Kidney glomerular epithelial cell (primary cell): ENCODE data around the gene FUT7.
"Not testable (repeated sequence)": the region's sequence is repeated elsewhere in the genome, so short reads cannot be mapped to it uniquely, and the experiment has no call there.

Experiments
- DNase-seq: peaks from one replicate; lab custom pipeline; 2025; lab: John Stamatoyannopoulos, UW

The FUT7 gene

GRCh38 chr9:137066096-137066861 is 34.4 kb upstream of the FUT7 start:
- no peak for DNase-seq

GRCh38 chr9:137065336-137065967 is 33.6 kb upstream of the FUT7 start:
- DNase-seq: no peak

- no peak for DNase-seq
Observed at GRCh38 chr9:137064880-137065164, 32.9 kb upstream of the FUT7 start.

- DNase-seq: peak; percentile 40
Observed at GRCh38 chr9:137064027-137064879, 32.4 kb upstream of the FUT7 start.

GRCh38 chr9:137063311-137064026 is 31.6 kb upstream of the FUT7 start:
- DNase-seq: no peak

GRCh38 chr9:137062798-137063197 is 30.9 kb upstream of the FUT7 start:
- DNase-seq: not testable (repeated sequence)

- DNase-seq: no peak
Observed at GRCh38 chr9:137062384-137062783, 30.5 kb upstream of the FUT7 start.

GRCh38 chr9:137058521-137059234 is 26.8 kb upstream of the FUT7 start:
- DNase-seq: no peak

GRCh38 chr9:137057545-137057944 is 25.7 kb upstream of the FUT7 start:
- DNase-seq: no peak

- no peak for DNase-seq
Observed at GRCh38 chr9:137056739-137057415, 25.0 kb upstream of the FUT7 start.

- no peak for DNase-seq
Observed at GRCh38 chr9:137055385-137056364, 23.8 kb upstream of the FUT7 start.

- no peak for DNase-seq
Observed at GRCh38 chr9:137054932-137055384, 23.1 kb upstream of the FUT7 start.

- DNase-seq: no peak
Observed at GRCh38 chr9:137053944-137054931, 22.4 kb upstream of the FUT7 start, which contains the start of gene ENTPD2. Gene ENTPD2, minus strand, starts transcription at chr9:137054061. Its CDS starts 64 bp downstream, at chr9:137053997.

- DNase-seq: no peak
Observed at GRCh38 chr9:137052998-137053943, 21.4 kb upstream of the FUT7 start.

- DNase-seq: no peak
Observed at GRCh38 chr9:137052293-137052692, 20.4 kb upstream of the FUT7 start.

- no peak for DNase-seq
Observed at GRCh38 chr9:137051145-137051724, 19.3 kb upstream of the FUT7 start.

GRCh38 chr9:137050570-137050969 is 18.7 kb upstream of the FUT7 start:
- DNase-seq: no peak
